ENCODE measurements around the gene NFKB2.

Gene NFKB2

GRCh38 chr10:102424145-102424544 is 28.6 kb downstream of the NFKB2 start (continued):
- TF ChIP-seq, protein P1, sequence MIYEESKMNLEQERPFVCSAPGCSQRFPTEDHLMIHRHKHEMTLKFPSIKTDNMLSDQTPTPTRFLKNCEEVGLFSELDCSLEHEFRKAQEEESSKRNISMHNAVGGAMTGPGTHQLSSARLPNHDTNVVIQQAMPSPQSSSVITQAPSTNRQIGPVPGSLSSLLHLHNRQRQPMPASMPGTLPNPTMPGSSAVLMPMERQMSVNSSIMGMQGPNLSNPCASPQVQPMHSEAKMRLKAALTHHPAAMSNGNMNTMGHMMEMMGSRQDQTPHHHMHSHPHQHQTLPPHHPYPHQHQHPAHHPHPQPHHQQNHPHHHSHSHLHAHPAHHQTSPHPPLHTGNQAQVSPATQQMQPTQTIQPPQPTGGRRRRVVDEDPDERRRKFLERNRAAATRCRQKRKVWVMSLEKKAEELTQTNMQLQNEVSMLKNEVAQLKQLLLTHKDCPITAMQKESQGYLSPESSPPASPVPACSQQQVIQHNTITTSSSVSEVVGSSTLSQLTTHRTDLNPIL (CRISPR knock-in tag; IDR thresholded peaks at IDR 0.05; ENCODE audit: low read depth) = no peak
- TF ChIP-seq CSDC2 (CRISPR knock-in tag; IDR thresholded peaks at IDR 0.05) (no peak), POU6F1 (CRISPR knock-in tag; IDR thresholded peaks at IDR 0.05; ENCODE audit: borderline replicate concordance, low read depth) (no peak), ISL1 (CRISPR knock-in tag; IDR thresholded peaks at IDR 0.05) (no peak)

DNA sequence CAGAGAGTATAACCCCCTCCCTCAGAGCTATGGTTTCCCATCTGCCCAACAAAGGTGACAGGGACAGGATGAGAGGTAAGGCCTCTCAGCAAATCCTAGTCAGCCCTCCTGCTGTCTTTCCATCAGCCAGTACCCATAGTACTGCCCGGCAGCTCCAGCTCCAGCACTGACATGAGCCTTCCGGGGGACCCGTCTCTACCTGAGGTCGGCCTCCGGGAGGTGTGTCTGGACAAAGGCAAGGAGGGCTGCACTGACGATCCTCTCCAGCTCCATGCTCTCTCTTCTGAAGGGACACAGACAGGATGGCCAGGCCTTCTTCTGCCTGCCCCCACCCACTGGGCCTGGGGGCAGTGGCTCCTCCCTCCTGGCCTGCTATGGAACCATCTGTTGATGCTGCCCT is 29.4 kb downstream of the NFKB2 start:
- ATAC-seq = no peak
- TF ChIP-seq ESRRG (CRISPR knock-in tag; IDR thresholded peaks at IDR 0.05) (no peak), ZFP3 (CRISPR knock-in tag; IDR thresholded peaks at IDR 0.05) (no peak), TOX (CRISPR knock-in tag; IDR thresholded peaks at IDR 0.05; ENCODE audit: borderline replicate concordance) (no peak), SNAI2 (CRISPR knock-in tag; IDR thresholded peaks at IDR 0.05) (no peak), RARB (CRISPR knock-in tag; IDR thresholded peaks at IDR 0.05) (no peak), PPARA (CRISPR knock-in tag; IDR thresholded peaks at IDR 0.05; ENCODE audit: borderline replicate concordance) (no peak), TCF4 (CRISPR knock-in tag; IDR thresholded peaks at IDR 0.05; ENCODE audit: borderline replicate concordance) (no peak), ARNTL (CRISPR knock-in tag; IDR thresholded peaks at IDR 0.05; ENCODE audit: borderline replicate concordance, low read depth) (no peak), ZNF8 (CRISPR knock-in tag; IDR thresholded peaks at IDR 0.05) (no peak), GLIS3 (CRISPR knock-in tag; IDR thresholded peaks at IDR 0.05) (no peak)
- TF ChIP-seq, protein P1 (CRISPR knock-in tag; IDR thresholded peaks at IDR 0.05; ENCODE audit: low read depth) = no peak

- ATAC-seq = no peak
- no peak for TF ChIP-seq PPARA (CRISPR knock-in tag; IDR thresholded peaks at IDR 0.05; ENCODE audit: borderline replicate concordance)
- no peak for TF ChIP-seq BACH2 (CRISPR knock-in tag; IDR thresholded peaks at IDR 0.05; ENCODE audit: borderline replicate concordance)
- TF ChIP-seq ISL1 (CRISPR knock-in tag; IDR thresholded peaks at IDR 0.05) = no peak
- no peak for TF ChIP-seq ARNTL (CRISPR knock-in tag; IDR thresholded peaks at IDR 0.05; ENCODE audit: borderline replicate concordance, low read depth)
- TF ChIP-seq CSRNP3 (CRISPR knock-in tag; IDR thresholded peaks at IDR 0.05) = no peak
- no peak for TF ChIP-seq ZFP30 (CRISPR knock-in tag; IDR thresholded peaks at IDR 0.05)
These were observed 29.9 kb downstream of the NFKB2 start for GRCh38 chr10:102425444-102425843.

DNA sequence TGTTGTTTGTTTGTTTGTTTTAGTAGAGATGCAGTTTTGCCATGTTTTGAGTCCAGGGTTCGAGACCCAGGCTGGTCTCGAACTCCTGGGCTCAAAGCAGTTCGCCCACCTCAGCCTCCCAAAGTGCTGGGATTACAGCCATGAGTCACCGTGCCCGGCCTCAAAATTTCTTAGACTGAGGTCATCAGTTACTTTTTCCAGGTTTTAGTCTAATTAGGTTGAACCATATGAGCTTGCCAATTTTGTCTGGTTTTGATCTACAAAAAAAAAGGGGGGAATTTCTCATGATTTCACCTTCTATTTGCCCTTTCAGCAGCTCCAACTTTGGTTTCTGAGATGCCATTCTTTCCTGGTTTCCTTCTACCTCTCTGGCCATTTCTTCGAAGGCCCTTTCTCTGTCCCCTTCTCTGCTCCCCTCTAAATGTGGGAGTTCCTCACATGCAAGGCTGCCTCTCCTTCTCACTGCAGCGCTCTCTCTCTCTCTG is 31.3 kb downstream of the NFKB2 start:
- no peak for TF ChIP-seq ESRRG (CRISPR knock-in tag; IDR thresholded peaks at IDR 0.05)
- ATAC-seq = no peak

DNA sequence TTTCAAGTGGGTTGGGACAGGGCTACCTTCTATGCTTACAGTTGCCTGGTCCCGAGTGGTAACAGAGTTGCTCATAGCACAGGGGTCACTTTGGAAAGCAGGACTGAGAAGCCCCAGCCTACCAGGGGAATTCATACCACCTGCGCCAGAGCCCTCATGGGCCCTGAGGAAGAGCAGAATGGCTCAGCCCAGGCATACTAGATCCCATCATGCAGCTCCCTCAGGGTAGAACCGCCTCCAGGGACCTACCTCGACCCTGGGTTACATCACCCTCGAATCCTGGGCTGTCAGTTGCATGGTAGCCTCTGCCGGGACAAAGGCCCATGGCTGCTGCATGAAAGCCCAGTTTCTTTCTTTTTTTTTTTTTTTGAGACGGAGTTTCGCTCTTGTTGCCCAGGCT is 34.0 kb downstream of the NFKB2 start:
- no peak for ATAC-seq

DNA sequence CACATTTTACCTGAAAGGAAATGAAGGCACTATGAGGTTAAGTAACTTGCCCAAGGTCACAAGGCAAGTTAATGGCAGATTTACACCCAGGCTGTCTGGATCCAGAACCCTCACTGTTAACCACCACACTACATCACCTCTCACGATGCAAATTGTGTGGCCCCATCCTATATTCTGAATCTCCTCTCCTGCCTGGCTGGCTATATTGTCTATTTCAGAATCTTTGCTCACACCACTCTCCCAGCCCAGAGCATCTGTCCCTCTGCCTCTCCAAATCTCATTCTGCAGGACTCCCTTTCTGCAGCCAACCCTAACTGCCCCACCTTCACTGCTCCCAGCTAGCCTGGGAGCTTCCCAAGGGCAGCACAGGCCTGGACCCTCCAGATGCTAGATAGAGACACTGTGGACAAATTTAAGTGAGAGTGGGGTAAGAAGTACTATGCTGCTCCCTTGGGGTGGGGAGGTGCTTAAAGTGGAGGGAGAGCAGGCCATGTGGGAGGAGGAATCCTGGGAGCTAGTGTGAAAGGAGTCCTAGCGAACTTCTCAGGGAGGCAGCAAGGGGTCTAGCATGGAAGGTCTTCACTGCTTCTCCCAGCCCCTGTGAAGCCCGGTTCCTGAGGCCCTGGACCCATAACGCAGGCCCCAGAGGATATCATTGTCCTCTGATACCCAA is 36.1 kb downstream of the NFKB2 start:
- TF ChIP-seq SNAI2 (CRISPR knock-in tag; IDR thresholded peaks at IDR 0.05) (no peak), CSRNP3 (CRISPR knock-in tag; IDR thresholded peaks at IDR 0.05) (no peak), ZNF565 (CRISPR knock-in tag; conservative IDR thresholded peaks at IDR 0.05; ENCODE audit: low read depth) (no peak), TOX (CRISPR knock-in tag; IDR thresholded peaks at IDR 0.05; ENCODE audit: borderline replicate concordance) (no peak), ZC3H10 (CRISPR knock-in tag; IDR thresholded peaks at IDR 0.05) (no peak), ZNF70 (CRISPR knock-in tag; IDR thresholded peaks at IDR 0.05) (no peak), ZFP30 (CRISPR knock-in tag; IDR thresholded peaks at IDR 0.05) (no peak), ISL1 (CRISPR knock-in tag; IDR thresholded peaks at IDR 0.05) (no peak)
- TF ChIP-seq, protein P1 (CRISPR knock-in tag; IDR thresholded peaks at IDR 0.05; ENCODE audit: low read depth) = no peak
- peak; percentile 53 for ATAC-seq

More for the DNA sequence above, 34.0 kb downstream of the NFKB2 start:
- no peak for TF ChIP-seq OSR1 (CRISPR knock-in tag; IDR thresholded peaks at IDR 0.05)

Measured in SK-N-SH treated with all-trans-retinoic acid at 6 μM for 48 hours (cell line).